Smooth muscle cell (in vitro differentiated cells): Measurements from ENCODE around the gene ITPR3. TPM values are rescaled to one million over a fixed set of nuclear protein-coding genes. Genes with fewer than 3 reads are reported as not detected.

Experiments
- DNase-seq: peaks from one replicate; lab custom pipeline; 2025; ENCODE audit not compliant: unreplicated experiment; lab: John Stamatoyannopoulos, UW
- H2AFZ ChIP-seq: fragments of 200-600 bp; sonication (generic); 2 replicates; pipeline ENCODE4 v1.6.0; 2016; ENCODE audit warnings: antibody characterized with exemption, low read depth, mild to moderate bottlenecking
- H3F3A ChIP-seq: fragments of 200-600 bp; sonication (generic); 2 replicates; pipeline ENCODE4 v1.6.0; 2017; ENCODE audit warnings: antibody characterized with exemption, low read depth
- H3K27ac ChIP-seq: fragments of 200-600 bp; sonication (generic); 2 replicates; pipeline ENCODE4 v1.5.1; 2016; ENCODE audit warnings: low read depth, mild to moderate bottlenecking
- H3K27me3 ChIP-seq: fragments of 200-600 bp; sonication (generic); 2 replicates; pipeline ENCODE4 v1.6.1; 2016; ENCODE audit warnings: low read depth, mild to moderate bottlenecking
- H3K36me3 ChIP-seq: fragments of 200-600 bp; sonication (generic); 2 replicates; pipeline ENCODE4 v1.5.1; 2016; ENCODE audit warnings: low read depth
- H3K4me1 ChIP-seq: fragments of 200-600 bp; sonication (generic); 2 replicates; pipeline ENCODE4 v1.5.1; 2016; ENCODE audit warnings: low read depth
- H3K4me2 ChIP-seq: fragments of 200-600 bp; sonication (generic); 2 replicates; pipeline ENCODE4 v1.6.0; 2016; ENCODE audit warnings: mild to moderate bottlenecking
- H3K4me3 ChIP-seq: fragments of 200-600 bp; sonication (generic); 2 replicates; pipeline ENCODE4 v1.5.1; 2016; ENCODE audit warnings: mild to moderate bottlenecking
- H3K79me2 ChIP-seq: fragments of 200-600 bp; sonication (generic); 2 replicates; pipeline ENCODE4 v1.6.0; 2016; ENCODE audit warnings: low read depth, mild to moderate bottlenecking
- H3K9ac ChIP-seq: fragments of 200-600 bp; sonication (generic); 2 replicates; pipeline ENCODE4 v1.6.0; 2016; ENCODE audit warnings: low read depth
- H3K9me3 ChIP-seq: fragments of 200-600 bp; sonication (generic); replicated peaks from 2 replicates; pipeline ENCODE4 v1.5.1; 2016; ENCODE audit warnings: low read depth
- H4K20me1 ChIP-seq: fragments of 200-600 bp; sonication (generic); 2 replicates; pipeline ENCODE4 v1.6.0; 2016; ENCODE audit warnings: low read depth
- CTCF ChIP-seq: fragments of 200-600 bp; sonication (generic); IDR thresholded peaks from 2 replicates; pipeline ENCODE4 v1.5.1; 2017; ENCODE audit warnings: borderline replicate concordance, mild to moderate bottlenecking, antibody characterized with exemption; ENCODE audit not compliant: insufficient read depth, poor library complexity, severe bottlenecking
- WGBS: methylation state at CpG from one replicate; pipeline ENCODE4 v1.1.7; 2016; ENCODE audit warnings: low lambda C conversion rate; 5-methylcytosine and 5-hydroxymethylcytosine counted together
- polyA plus RNA-seq: library from polyadenylated mRNA; unstranded; fragments of >200 nt; fragmentation: Nextera tagmentation; extraction: Ambion mirVana; gene quantifications from 2 replicates; pipeline ENCODE4 v1.2.1, GENCODE V29; 2016
- total RNA-seq: library from RNA; depleted of rRNA; stranded (reverse); fragments of >200 nt; gene quantifications from 2 replicates; pipeline ENCODE4 v1.2.3, GENCODE V29; 2014

The ITPR3 gene
- total and polyA plus RNA-seq, 2 experiments from 2014 or later: 2.0 to 7.4 TPM

DNA sequence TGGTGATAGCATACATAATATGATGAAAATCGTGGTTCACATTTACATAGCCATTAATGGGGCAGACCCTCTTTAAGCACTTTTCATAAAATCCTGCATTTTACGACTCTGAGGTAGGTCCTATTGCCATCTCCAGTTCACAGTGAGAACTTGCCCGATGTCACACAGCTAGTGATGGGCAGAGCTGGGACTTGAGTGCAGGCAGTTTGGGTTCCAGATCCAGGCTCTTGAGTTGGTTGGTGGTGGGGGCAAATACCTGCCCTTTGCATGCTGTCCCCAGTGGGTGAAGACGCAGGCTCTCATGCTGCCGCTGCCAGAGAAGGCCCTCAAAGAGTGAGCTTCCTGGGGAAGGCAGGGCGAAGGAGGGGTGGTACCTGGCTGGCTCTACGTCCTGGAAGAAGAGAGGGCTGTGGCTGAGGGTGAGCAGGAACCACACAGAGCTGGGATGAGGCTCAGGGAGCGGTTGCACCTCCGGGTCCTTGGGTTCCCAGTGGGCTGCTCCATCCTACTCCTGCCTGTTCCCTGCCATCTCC is 34.9 kb upstream of the ITPR3 start:
- no peak for DNase-seq
- Histone ChIP-seq H3K4me1 (peaks cover 9% of the 10 kb centered on the region), H3K9me3 (no peaks in the 10 kb centered on the region), H2AFZ (peak overlapping the region; percentile 69), H3K79me2 (no peaks in the 10 kb centered on the region), H4K20me1 (no peaks in the 10 kb centered on the region), H3K36me3 (no peaks in the 10 kb centered on the region), H3K4me2 (peak overlapping the region; percentile 83), H3K4me3 (no peak overlapping the region), H3K9ac (no peak overlapping the region), H3K27ac (no peak overlapping the region), H3K27me3 (no peaks in the 10 kb centered on the region), H3F3A (no peaks in the 10 kb centered on the region)
- TF ChIP-seq CTCF: no peak
- 90% methylated on average over 9 of the region's 9 CpGs for WGBS

DNA sequence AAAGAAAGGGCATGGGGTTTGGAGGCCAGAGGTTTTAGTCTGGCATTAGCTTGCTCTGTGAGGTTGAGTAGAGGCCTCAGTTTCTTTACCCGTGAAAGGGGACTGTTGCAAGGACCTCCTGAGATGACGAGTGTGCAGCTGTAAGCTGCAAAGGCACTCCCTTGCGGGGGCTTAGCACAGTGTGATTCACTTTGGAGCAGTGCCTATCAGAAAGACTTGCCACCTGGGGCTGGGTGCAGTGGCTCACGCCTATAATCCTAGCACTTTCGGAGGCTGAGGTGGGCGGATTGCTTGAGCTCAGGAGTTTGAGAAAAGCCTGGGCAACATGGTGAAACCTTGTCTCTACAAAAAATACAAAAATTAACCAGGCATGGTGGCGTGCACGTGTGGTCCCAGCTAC is 33.6 kb upstream of the ITPR3 start:
- Histone ChIP-seq H3K36me3 (no peaks in the 10 kb centered on the region), H2AFZ (no peak overlapping the region), H3K4me1 (peaks cover 9% of the 10 kb centered on the region), H3K4me2 (no peak overlapping the region), H3F3A (no peaks in the 10 kb centered on the region), H3K27ac (no peak overlapping the region), H3K9ac (no peak overlapping the region), H3K9me3 (no peaks in the 10 kb centered on the region), H4K20me1 (no peaks in the 10 kb centered on the region), H3K79me2 (no peaks in the 10 kb centered on the region), H3K27me3 (no peaks in the 10 kb centered on the region), H3K4me3 (no peak overlapping the region)
- WGBS: 86% methylated on average over 8 of the region's 8 CpGs
- no peak for DNase-seq
- no peak for TF ChIP-seq CTCF

DNA sequence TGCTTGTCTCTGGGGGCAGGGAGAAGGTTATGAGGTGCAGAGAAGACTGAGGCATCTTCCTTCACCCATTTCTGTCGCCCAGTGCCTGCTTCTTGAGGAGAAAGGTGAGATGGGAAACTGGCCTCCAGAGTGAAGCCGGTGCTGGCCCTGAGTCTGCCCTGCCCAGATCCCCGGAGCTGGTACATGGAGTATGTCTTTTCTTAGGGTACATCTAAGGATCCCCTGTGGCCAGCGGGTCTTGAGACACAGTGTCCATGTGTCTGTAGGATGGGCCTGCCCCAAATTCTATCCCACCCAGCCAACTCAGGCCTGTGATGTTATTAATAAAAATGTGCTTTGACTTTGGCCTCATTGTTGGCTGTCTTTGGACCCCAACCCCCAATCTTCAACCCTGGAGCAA is 32.2 kb upstream of the ITPR3 start:
- H3K4me3 ChIP-seq: no peak overlapping the region
- no peak for DNase-seq
- no peak overlapping the region for H3K27ac ChIP-seq
- H3F3A ChIP-seq: no peaks in the 10 kb centered on the region
- no peak overlapping the region for H3K9ac ChIP-seq
- no peaks in the 10 kb centered on the region for H3K27me3 ChIP-seq
- no peak overlapping the region for H2AFZ ChIP-seq
- 92% methylated on average over 4 of the region's 4 CpGs for WGBS
- no peaks in the 10 kb centered on the region for H4K20me1 ChIP-seq
- H3K4me2 ChIP-seq: no peak overlapping the region
- H3K9me3 ChIP-seq: no peaks in the 10 kb centered on the region
- H3K4me1 ChIP-seq: peaks cover 9% of the 10 kb centered on the region
- no peaks in the 10 kb centered on the region for H3K36me3 ChIP-seq
- no peak for TF ChIP-seq CTCF
- no peaks in the 10 kb centered on the region for H3K79me2 ChIP-seq

- H4K20me1 ChIP-seq: no peaks in the 10 kb centered on the region
- H3K4me3 ChIP-seq: no peak overlapping the region
- no peaks in the 10 kb centered on the region for H3K79me2 ChIP-seq
- no peak overlapping the region for H3K9ac ChIP-seq
- DNase-seq: no peak
- 52% methylated on average over 4 of the region's 4 CpGs for WGBS
- no peak overlapping the region for H2AFZ ChIP-seq
- H3K4me2 ChIP-seq: no peak overlapping the region
- H3K36me3 ChIP-seq: no peaks in the 10 kb centered on the region
- no peak for TF ChIP-seq CTCF
- no peaks in the 10 kb centered on the region for H3F3A ChIP-seq
- no peaks in the 10 kb centered on the region for H3K27me3 ChIP-seq
- H3K27ac ChIP-seq: no peak overlapping the region
- peaks cover 9% of the 10 kb centered on the region for H3K4me1 ChIP-seq
- no peaks in the 10 kb centered on the region for H3K9me3 ChIP-seq
Observed at GRCh38 chr6:33589392-33589730, 31.8 kb upstream of the ITPR3 start.
